NOMO-1 (cell line): ENCODE measurements around the gene FCHSD1.
"Not testable (repeated sequence)": the region's sequence is repeated elsewhere in the genome, so short reads cannot be mapped to it uniquely, and the experiment has no call there.

Experiments
- DNase-seq, 2 experiments: peaks; one replicate each; lab custom pipeline; 2025; ENCODE audit not compliant: unreplicated experiment in 2 of 2; lab: John Stamatoyannopoulos, UW

Gene FCHSD1

GRCh38 chr5:141618030-141618803, 33.0 kb downstream of the FCHSD1 start:
- DNase-seq, result peak; percentile 32 to 58

- DNase-seq, result no peak
Observed at GRCh38 chr5:141617682-141618029, 33.6 kb downstream of the FCHSD1 start.

DNA sequence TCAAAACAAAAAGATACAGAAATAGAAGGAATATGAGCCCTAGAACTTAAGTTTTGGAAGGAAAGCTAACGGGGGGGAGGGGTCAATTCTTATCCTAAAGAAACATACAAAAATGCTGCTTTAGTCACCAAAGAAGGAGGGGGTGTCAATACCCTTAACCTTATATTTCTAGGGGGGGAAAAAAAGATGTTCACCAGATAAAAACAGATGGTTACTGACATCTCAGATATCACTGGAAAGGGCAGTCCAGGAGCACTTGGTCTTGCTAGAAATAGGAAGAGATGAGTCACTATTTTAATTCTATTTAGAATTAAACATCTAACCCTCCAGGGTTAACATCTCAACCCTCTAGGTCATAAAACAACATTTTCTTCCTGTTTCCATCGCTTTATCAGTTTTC, 34.1 kb downstream of the FCHSD1 start:
- no peak for DNase-seq

- no peak for DNase-seq
Observed at GRCh38 chr5:141615991-141616720, 35.1 kb downstream of the FCHSD1 start.

GRCh38 chr5:141613344-141613743, 37.9 kb downstream of the FCHSD1 start:
- no peak for DNase-seq

GRCh38 chr5:141611289-141611688, 39.9 kb downstream of the FCHSD1 start:
- no peak for DNase-seq

GRCh38 chr5:141609921-141610320, 41.3 kb downstream of the FCHSD1 start:
- DNase-seq, result not testable (repeated sequence)

- no peak for DNase-seq
Observed at GRCh38 chr5:141609044-141609443, 42.2 kb downstream of the FCHSD1 start.

GRCh38 chr5:141608557-141608956, 42.7 kb downstream of the FCHSD1 start:
- no peak for DNase-seq

- DNase-seq, result no peak
Observed at GRCh38 chr5:141608046-141608445, 43.2 kb downstream of the FCHSD1 start.

GRCh38 chr5:141605523-141606277, 45.5 kb downstream of the FCHSD1 start:
- DNase-seq, result peak; percentile 85 to 97

GRCh38 chr5:141603923-141604717, 47.1 kb downstream of the FCHSD1 start:
- DNase-seq, result peak; percentile 81 to 98

GRCh38 chr5:141602606-141603005, 48.6 kb downstream of the FCHSD1 start:
- no peak for DNase-seq

- no peak for DNase-seq
Observed at GRCh38 chr5:141598391-141599345, 52.5 kb downstream of the FCHSD1 start.

DNA sequence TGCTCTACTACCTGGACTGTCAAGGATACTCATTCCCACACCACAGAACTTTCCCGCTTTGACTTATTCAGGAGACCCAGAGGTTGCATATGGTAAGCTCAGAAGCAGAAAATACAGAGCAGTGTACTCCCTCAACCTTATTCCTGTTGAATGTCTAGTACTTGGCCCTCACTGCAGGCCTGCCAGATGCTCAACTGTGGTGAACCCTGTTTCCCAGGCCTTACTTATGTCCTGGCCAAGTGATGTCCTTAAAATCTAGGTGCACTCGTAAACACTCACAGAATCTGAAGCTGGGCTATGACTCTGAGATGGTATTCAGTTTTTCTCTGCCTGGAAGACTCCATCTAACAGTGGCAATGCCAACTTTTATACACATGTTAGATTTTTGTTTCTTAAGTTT, 53.4 kb downstream of the FCHSD1 start:
- no peak for DNase-seq

DNA sequence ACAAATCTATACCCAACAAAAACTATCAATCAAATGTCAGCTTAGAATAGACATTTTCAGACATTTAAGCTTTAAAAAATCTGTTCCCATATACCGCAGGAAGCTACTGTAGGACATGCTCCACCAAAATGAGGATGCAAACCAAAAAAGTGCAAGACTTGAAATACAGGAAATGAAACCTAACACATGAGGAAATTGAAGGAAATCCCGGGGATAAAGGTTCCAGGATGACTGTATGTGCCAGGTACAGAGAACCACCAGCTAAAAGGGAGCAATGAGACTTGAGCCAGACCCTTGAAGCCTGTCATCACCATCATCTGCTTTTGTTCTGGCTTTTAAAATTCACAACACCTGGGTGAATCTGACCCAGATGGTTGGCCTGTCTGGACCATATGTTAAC, 53.8 kb downstream of the FCHSD1 start:
- DNase-seq, result peak in 1 of 2 experiments; percentile 23

DNA sequence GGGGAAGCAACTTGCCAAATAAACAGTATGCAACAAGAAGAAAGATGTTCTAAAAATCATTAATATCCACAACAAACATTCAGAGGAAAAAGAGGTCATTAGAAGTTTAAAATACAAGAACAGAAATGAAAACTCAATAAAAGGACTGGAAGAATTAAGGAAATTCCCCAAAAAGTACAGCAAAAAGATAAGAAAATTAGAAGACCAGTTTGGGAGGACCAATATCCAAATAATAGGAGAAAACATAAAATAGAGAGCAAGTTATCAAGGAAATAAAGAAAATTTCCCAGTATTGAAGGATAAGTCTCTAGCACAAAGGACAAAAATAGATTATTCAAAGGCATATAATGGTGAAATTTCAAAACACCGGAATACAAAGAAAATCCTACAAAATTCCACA, 54.4 kb downstream of the FCHSD1 start:
- DNase-seq, result no peak

DNA sequence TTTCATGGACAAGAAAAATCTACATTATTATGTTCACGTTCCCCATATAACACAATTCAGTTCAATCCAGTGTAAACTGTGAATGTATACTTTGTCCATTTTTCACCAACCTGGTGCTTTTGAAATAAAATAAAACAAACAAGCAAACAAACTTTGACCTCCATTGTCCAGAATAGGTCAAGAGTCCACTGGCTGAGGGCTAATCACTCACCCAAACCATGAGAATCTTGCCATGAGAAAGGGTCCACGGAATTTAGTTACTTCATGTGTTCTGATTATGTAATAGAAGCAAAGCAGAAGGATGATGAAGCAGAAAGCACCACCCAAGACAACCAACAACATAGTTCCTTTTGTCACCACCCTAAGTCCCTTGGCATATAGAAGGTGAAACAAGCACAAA, 61.1 kb downstream of the FCHSD1 start:
- DNase-seq, result peak; percentile 21 to 63
